Activated B cell treated with CpG ODN at 0.5 μM for 24 hours (primary cell): Measurements from ENCODE around the gene TMEM181. TPM values are rescaled to one million over a fixed set of nuclear protein-coding genes. Genes with fewer than 3 reads are reported as not detected.

Source experiments
- ATAC-seq: fragments of 200-7000 bp; cut with Tn5 transposase; one replicate; pipeline ENCODE4 v1.10.0; 2021; ENCODE audit warnings: low read depth, mild to moderate bottlenecking, moderate library complexity
- CTCF ChIA-PET: fragments of 350-600 bp; sonication (Branson Sonifier 250); formaldehyde crosslinking; loops from one replicate; lab custom pipeline; 2021; ENCODE audit warnings: antibody characterized with exemption; lab: Charles Lee
- POLR2A ChIA-PET: fragments of 350-600 bp; sonication (Branson Sonifier 250); formaldehyde crosslinking; loops from one replicate; lab custom pipeline; 2021; ENCODE audit warnings: antibody characterized with exemption; lab: Charles Lee
- DNase-seq: peaks from one replicate; pipeline ENCODE4 v3.0.0; 2022
- H3K27ac Mint-ChIP-seq: one replicate; pipeline ENCODE4 v1.8.0; 2020; ENCODE audit warnings: mixed read lengths
- H3K27me3 Mint-ChIP-seq: one replicate; pipeline ENCODE4 v1.8.0; 2021; ENCODE audit warnings: mixed read lengths
- H3K36me3 Mint-ChIP-seq: one replicate; pipeline ENCODE4 v1.8.0; 2021; ENCODE audit warnings: low read depth, mixed read lengths
- H3K4me1 Mint-ChIP-seq: one replicate; pipeline ENCODE4 v1.8.0; 2021; ENCODE audit warnings: mixed read lengths
- H3K4me3 Mint-ChIP-seq: one replicate; pipeline ENCODE4 v1.8.0; 2020; ENCODE audit warnings: mild to moderate bottlenecking, mixed read lengths
- H3K9me3 Mint-ChIP-seq: one replicate; pipeline ENCODE4 v1.8.0; 2020; ENCODE audit warnings: mixed read lengths
- intact Hi-C: fragments of 100-400 bp; cut with micrococcal nuclease; formaldehyde crosslinking; loops from one replicate; pipeline ENCODE4 v1.15.1; 2024
- total RNA-seq: library from RNA; stranded (reverse); gene quantifications from 2 replicates; pipeline ENCODE4 v1.2.3, GENCODE V29; 2022
- TF ChIP-seq, protein P1 (sequence below): fragments of 200-600 bp; IDR thresholded peaks from one replicate; pipeline ENCODE4 v1.8.0; 2022; ENCODE audit warnings: antibody characterized with exemption, mild to moderate bottlenecking

TMEM181 gene
- total RNA-seq, 1 donor from 2014 or later: 8.8 TPM

DNA sequence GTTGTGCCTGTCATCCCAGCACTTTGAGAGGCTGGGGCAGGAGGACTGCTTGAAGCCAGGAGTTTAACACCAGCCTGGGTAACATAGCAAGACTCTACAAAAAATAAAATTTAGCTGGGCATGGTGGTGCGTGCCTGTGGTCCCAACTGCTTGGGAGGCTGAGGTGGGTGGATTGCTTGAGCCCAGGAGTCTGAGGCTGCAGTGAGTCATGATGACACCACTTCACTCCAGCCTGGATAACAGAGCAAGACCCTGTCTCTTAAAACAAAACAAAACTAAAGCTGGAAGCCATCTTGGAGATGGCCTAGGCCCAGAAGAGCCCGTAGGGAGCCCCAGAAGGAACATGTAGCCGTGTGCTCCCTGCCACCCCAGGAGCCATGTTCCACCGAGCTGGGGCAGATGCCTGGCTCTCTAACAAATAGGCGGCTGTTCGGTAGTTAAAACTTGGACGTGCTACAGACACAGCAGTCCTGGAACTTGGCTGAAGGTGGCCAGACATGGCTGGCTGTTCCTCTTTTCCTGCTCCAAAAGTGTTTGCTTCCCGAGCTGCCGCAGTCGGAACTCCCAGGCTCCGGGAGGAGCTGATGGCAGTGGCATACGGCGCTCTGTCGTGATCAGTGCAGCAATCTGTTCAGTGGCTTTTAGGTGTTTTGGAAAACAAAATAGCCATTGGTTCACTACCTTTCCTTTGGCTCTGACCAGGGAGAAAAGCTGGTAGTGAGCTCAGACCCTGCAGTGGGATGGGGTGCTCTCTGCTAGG lies 47.7 kb downstream of the TMEM181 start:
- no peaks in the 10 kb centered on the region for H3K4me1 Mint-ChIP-seq
- no peak overlapping the region for H3K4me3 Mint-ChIP-seq
- no peaks in the 10 kb centered on the region for H3K9me3 Mint-ChIP-seq
- TF ChIP-seq, protein P1, sequence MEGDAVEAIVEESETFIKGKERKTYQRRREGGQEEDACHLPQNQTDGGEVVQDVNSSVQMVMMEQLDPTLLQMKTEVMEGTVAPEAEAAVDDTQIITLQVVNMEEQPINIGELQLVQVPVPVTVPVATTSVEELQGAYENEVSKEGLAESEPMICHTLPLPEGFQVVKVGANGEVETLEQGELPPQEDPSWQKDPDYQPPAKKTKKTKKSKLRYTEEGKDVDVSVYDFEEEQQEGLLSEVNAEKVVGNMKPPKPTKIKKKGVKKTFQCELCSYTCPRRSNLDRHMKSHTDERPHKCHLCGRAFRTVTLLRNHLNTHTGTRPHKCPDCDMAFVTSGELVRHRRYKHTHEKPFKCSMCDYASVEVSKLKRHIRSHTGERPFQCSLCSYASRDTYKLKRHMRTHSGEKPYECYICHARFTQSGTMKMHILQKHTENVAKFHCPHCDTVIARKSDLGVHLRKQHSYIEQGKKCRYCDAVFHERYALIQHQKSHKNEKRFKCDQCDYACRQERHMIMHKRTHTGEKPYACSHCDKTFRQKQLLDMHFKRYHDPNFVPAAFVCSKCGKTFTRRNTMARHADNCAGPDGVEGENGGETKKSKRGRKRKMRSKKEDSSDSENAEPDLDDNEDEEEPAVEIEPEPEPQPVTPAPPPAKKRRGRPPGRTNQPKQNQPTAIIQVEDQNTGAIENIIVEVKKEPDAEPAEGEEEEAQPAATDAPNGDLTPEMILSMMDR: no peak
- DNase-seq (no peak), ATAC-seq (no peak)
- no peak overlapping the region for H3K27ac Mint-ChIP-seq
- peaks cover 73% of the 10 kb centered on the region for H3K36me3 Mint-ChIP-seq
- no peaks in the 10 kb centered on the region for H3K27me3 Mint-ChIP-seq
- ChIA-PET CTCF (interaction anchor here (0.9 to 7.4 kb wide), 2 partner anchors 387 to 393 kb away, joined by 4 to 50 read pairs; no protein-coding TSS in a partner anchor), POLR2A (no interaction called here)
- intact Hi-C loops: no loop called here

DNA sequence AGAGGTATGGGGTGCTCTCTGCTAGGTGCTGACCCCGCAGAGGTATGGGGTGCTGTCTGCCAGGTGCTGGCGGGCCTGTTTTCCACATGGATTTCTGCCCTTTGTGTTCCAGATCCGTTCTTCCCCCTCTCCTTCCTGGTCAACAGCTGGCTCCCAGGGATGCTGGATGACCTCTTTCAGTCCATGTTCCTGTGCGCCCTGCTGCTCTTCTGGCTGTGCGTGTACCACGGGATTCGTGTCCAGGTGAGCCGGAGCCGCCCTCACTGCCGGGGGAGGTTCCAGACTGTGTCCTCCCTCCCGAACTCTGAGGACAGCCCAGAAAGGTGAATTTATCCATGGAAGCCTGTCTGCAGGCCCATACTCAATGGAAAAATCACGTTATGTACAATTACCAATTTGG lies 48.3 kb downstream of the TMEM181 start:
- ATAC-seq: no peak
- CTCF ChIA-PET: interaction anchor here (7.4 kb wide), 1 partner anchor 388 kb away, joined by 50 read pairs; no protein-coding TSS in a partner anchor
- H3K36me3 Mint-ChIP-seq: peaks cover 73% of the 10 kb centered on the region

DNA sequence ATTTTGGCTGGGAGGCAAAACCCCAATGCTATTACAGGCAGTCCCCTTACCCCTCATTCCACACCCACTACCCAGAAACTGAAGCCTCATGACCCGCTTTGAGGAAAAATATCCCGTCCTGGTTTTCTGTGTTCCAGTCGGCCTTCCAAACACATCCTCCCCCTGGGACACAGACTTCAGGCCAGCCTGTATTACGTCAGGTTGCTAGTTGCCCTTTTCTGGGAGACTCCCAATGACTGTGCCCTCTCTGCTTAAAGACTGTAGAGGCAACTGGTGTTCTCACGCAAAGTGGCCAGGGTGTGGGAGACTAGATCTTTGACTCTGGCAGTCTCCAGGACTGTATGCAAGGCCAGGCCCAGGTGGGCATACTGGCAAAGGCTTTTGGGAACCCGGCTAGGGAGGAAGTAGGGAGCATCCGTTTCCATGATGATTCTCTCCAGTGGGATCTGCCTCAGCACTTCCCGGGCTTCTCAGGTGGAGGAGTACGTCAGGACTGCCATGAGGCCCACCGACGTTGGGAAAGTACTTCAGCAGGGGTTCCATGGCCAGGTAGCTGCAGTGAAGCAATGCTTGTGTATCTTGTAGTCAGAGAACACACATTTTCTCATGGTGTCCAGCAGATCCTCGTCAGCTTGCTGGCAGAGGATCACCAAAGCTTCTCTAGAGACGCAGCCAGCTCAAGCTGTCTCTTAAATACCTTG lies 49.7 kb downstream of the TMEM181 start:
- Mint-ChIP-seq H3K36me3 (peaks cover 70% of the 10 kb centered on the region), H3K4me3 (no peak overlapping the region), H3K27me3 (no peaks in the 10 kb centered on the region), H3K4me1 (no peaks in the 10 kb centered on the region), H3K9me3 (no peaks in the 10 kb centered on the region), H3K27ac (no peak overlapping the region)
- ChIA-PET POLR2A (no interaction called here), CTCF (interaction anchor here (1.3 kb wide), 1 partner anchor 82 kb away, joined by 6 read pairs; no protein-coding TSS in a partner anchor)
- TF ChIP-seq, protein P1: no peak
- DNase-seq (no peak), ATAC-seq (no peak)
- intact Hi-C loops: no loop called here

More for the DNA sequence above, 48.3 kb downstream of the TMEM181 start:
- POLR2A ChIA-PET: no interaction called here
- no peaks in the 10 kb centered on the region for H3K9me3 Mint-ChIP-seq
- H3K4me3 Mint-ChIP-seq: no peak overlapping the region
- intact Hi-C loops: no loop called here
- no peak for DNase-seq
- no peaks in the 10 kb centered on the region for H3K4me1 Mint-ChIP-seq
- TF ChIP-seq, protein P1: no peak
- H3K27ac Mint-ChIP-seq: no peak overlapping the region
- H3K27me3 Mint-ChIP-seq: no peaks in the 10 kb centered on the region

DNA sequence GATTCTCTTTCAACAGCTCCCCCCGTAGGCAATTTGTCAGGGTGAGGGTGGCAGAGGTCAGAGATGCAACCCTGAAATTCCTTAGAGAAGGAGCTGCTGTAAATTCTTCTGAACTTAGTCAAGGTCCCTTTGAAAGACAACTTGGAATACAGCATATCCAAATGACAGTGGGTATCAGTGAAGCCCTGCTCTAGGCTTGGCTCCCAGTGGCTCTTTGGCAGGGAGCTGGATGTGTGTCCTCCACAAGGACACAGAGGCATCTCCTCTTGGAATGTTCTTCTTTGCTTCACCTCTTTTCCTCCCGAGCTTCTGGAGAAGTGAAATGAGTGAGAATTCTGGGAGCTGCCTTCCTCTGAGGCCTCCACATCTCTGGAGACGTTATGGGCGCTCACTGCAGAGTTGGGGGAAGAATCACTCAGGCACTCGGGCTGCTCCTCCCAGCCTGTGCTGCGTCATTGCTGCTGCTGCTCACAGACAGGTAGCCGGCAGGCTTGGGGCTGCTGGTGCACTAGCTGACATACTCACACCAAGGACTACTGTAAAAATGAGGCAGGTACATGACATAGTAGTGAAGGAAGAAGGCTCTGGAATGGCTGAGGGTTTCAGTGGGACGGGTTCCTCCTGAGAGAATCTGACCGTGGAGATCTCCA lies 50.6 kb downstream of the TMEM181 start:
- ATAC-seq: no peak
- peaks cover 77% of the 10 kb centered on the region for H3K36me3 Mint-ChIP-seq
- POLR2A ChIA-PET: no interaction called here
- TF ChIP-seq, protein P1: no peak
- intact Hi-C loops: no loop called here
- no peaks in the 10 kb centered on the region for H3K4me1 Mint-ChIP-seq
- no peak overlapping the region for H3K27ac Mint-ChIP-seq
- no peaks in the 10 kb centered on the region for H3K9me3 Mint-ChIP-seq
- no peak for DNase-seq
- H3K4me3 Mint-ChIP-seq: no peak overlapping the region
- CTCF ChIA-PET: interaction anchor here (1.3 kb wide), 1 partner anchor 81 kb away, joined by 6 read pairs; no protein-coding TSS in a partner anchor
- no peaks in the 10 kb centered on the region for H3K27me3 Mint-ChIP-seq

DNA sequence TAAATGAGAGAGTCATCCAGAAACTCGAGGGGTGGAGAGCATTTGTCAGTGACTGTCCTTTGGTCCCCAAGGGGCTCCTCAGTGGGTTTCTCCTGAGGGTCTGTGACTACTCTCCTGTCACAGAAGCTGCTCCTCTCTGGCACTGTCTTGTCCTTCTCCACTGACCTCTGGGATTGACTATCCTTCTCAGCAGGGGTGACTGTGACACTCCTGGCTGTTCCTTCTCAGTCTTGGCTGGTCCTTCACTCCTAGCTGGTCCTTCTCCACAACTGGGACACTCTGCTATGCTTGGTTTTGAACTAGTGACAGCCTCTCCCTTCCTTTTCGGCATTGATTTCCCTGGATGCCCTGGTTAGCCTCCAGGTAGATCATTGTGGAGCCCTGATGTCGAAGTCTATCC lies 51.1 kb downstream of the TMEM181 start:
- Mint-ChIP-seq H3K4me1 (no peaks in the 10 kb centered on the region), H3K9me3 (no peaks in the 10 kb centered on the region), H3K4me3 (no peak overlapping the region), H3K36me3 (peaks cover 75% of the 10 kb centered on the region), H3K27me3 (no peaks in the 10 kb centered on the region), H3K27ac (no peak overlapping the region)
- TF ChIP-seq, protein P1: no peak
- ATAC-seq: no peak
- no peak for DNase-seq
- POLR2A ChIA-PET: no interaction called here
- CTCF ChIA-PET: interaction anchor here (1.3 kb wide), 1 partner anchor 80 kb away, joined by 6 read pairs; no protein-coding TSS in a partner anchor
- intact Hi-C loops: no loop called here
